PC-9 (cell line): ENCODE results near the gene PCDHGA2. TPM values are rescaled to one million over a fixed set of nuclear protein-coding genes. Genes with fewer than 3 reads are reported as not detected.

Experiments used
- BruUV-seq: library from RNA; stranded (reverse); fragments of 400-500 nt; replicated peaks from 2 replicates; lab custom pipeline; 2021; lab: Mats Ljungman, UMichigan
- CTCF ChIA-PET: fragments of 300-600 bp; sonication (Branson Sonifier 250); formaldehyde crosslinking; loops from one replicate; lab custom pipeline; 2022; ENCODE audit warnings: antibody characterized with exemption; lab: Charles Lee
- POLR2A ChIA-PET: fragments of 300-600 bp; sonication (Branson Sonifier 250); formaldehyde crosslinking; loops from one replicate; lab custom pipeline; 2022; ENCODE audit warnings: antibody characterized with exemption; ENCODE audit not compliant: unreplicated experiment; lab: Charles Lee
- DNase-seq, 2 experiments: peaks; one replicate each; pipeline versions ENCODE4 v3.0.0 to v3.0.0-alpha.2; 2015 to 2022; ENCODE audit warnings: mixed read lengths in 1 of 2
- H2AFZ ChIP-seq: fragments of 200-600 bp; sonication (generic); 2 replicates; pipeline ENCODE4 v1.8.1; 2017; ENCODE audit warnings: antibody characterized with exemption
- H3F3A ChIP-seq: fragments of 200-600 bp; sonication (generic); 2 replicates; pipeline ENCODE4 v1.8.1; 2017; ENCODE audit warnings: antibody characterized with exemption, mild to moderate bottlenecking, low read depth; ENCODE audit not compliant: insufficient read depth
- H3K27ac ChIP-seq: fragments of 200-600 bp; sonication (generic); 2 replicates; pipeline ENCODE4 v1.6.1; 2016; ENCODE audit warnings: mixed run types
- H3K27me3 ChIP-seq: fragments of 200-600 bp; sonication (generic); 2 replicates; pipeline ENCODE4 v1.6.1; 2016; ENCODE audit warnings: low read depth, mixed run types; ENCODE audit not compliant: insufficient read depth
- H3K36me3 ChIP-seq: fragments of 200-600 bp; sonication (generic); 2 replicates; pipeline ENCODE4 v1.6.1; 2016; ENCODE audit warnings: low read depth, mixed run types
- H3K4me1 ChIP-seq: fragments of 200-600 bp; sonication (generic); replicated peaks from 2 replicates; pipeline ENCODE4 v1.6.1; 2016; ENCODE audit warnings: mixed run types; ENCODE audit not compliant: insufficient read depth
- H3K4me2 ChIP-seq: fragments of 200-600 bp; sonication (generic); 2 replicates; pipeline ENCODE4 v1.6.1; 2017; ENCODE audit warnings: mixed run types
- H3K4me3 ChIP-seq: fragments of 200-600 bp; sonication (generic); 2 replicates; pipeline ENCODE4 v1.6.1; 2016; ENCODE audit warnings: mixed run types
- H3K79me2 ChIP-seq: fragments of 200-600 bp; sonication (generic); 2 replicates; pipeline ENCODE4 v1.6.1; 2017; ENCODE audit warnings: low read depth, mixed run types
- H3K9me2 ChIP-seq: fragments of 200-600 bp; sonication (generic); 2 replicates; pipeline ENCODE4 v1.8.1; 2017; ENCODE audit warnings: mild to moderate bottlenecking; ENCODE audit not compliant: insufficient read depth
- H3K9me3 ChIP-seq: fragments of 200-600 bp; sonication (generic); 2 replicates; pipeline ENCODE4 v1.8.1; 2016; ENCODE audit warnings: low read depth; ENCODE audit not compliant: insufficient read depth
- H4K20me1 ChIP-seq: fragments of 200-600 bp; sonication (generic); 2 replicates; pipeline ENCODE4 v1.8.1; 2017; ENCODE audit not compliant: insufficient read depth
- CTCF ChIP-seq: fragments of 200-600 bp; sonication (generic); conservative IDR thresholded peaks from 2 replicates; pipeline ENCODE4 v1.6.1; 2017; ENCODE audit warnings: mixed run types, antibody characterized with exemption, mild to moderate bottlenecking, moderate library complexity
- EZH2 ChIP-seq: fragments of 200-600 bp; sonication (generic); IDR thresholded peaks from 2 replicates; pipeline ENCODE4 v1.8.0; 2017; ENCODE audit warnings: antibody characterized with exemption, low read depth
- intact Hi-C: fragments of 100-400 bp; cut with micrococcal nuclease; formaldehyde crosslinking; loops from one replicate; pipeline ENCODE4 v1.10.0; 2022; ENCODE audit not compliant: unreplicated experiment
- total RNA-seq: library from RNA; stranded (reverse); gene quantifications from 2 replicates; pipeline ENCODE4 v1.2.3, GENCODE V29; 2021

PCDHGA2 gene
- total RNA-seq, 1 experiment from 2014 or later = 0.11 TPM

- no peak within 1 kb of the TSS for H3K27ac ChIP-seq
- DNase-seq = no peak
- H3K27me3 ChIP-seq = peaks cover 12% of the 10 kb centered on the region; the same call in 1 of the 2 replicates
- H3K79me2 ChIP-seq = no peaks in the 10 kb centered on the region
- H2AFZ ChIP-seq = no peak within 1 kb of the TSS
- H3K9me3 ChIP-seq = no peaks in the 10 kb centered on the region
- H3K4me2 ChIP-seq = no peak within 1 kb of the TSS
- ChIA-PET CTCF (no interaction called here), POLR2A (no interaction called here)
- intact Hi-C loops = no loop called here
- no peaks in the 10 kb centered on the region for H3K4me1 ChIP-seq
- H3K4me3 ChIP-seq = no peak within 1 kb of the TSS
- no peaks in the 10 kb centered on the region for H3K36me3 ChIP-seq
- H3F3A ChIP-seq = no peaks in the 10 kb centered on the region
- TF ChIP-seq EZH2 (no peak), CTCF (peak; percentile 46; the same call in 1 of the 2 replicates)
- no peaks in the 10 kb centered on the region for H4K20me1 ChIP-seq
- no TSS peak for BruUV-seq
- H3K9me2 ChIP-seq = no peaks in the 10 kb centered on the region
Observed at GRCh38 chr5:141392429-141393198, 54.1 kb downstream of the PCDHGA2 start, which contains the start of gene PCDHGA8. TSS of gene PCDHGA8 (plus strand) at chr5:141392633. CDS start at chr5:141392814, 181 bp downstream.

Other genes starting within 250 kb of the PCDHGA2 start
- 2.8 and 4.0 TPM in 2 replicates for gene PCDHB2, start 244.1 kb upstream of the PCDHGA2 start, total RNA-seq
- gene PCDHB3, start 238.3 kb upstream of the PCDHGA2 start, total RNA-seq = 0.17 and 0.55 TPM in 2 replicates
- gene PCDHB4, start 216.9 kb upstream of the PCDHGA2 start, total RNA-seq = 0.09 and 0.13 TPM in 2 replicates
- not detected in 2 replicates for gene PCDHB5, start 203.6 kb upstream of the PCDHGA2 start, total RNA-seq
- not detected in 2 replicates for gene PCDHB6, start 188.7 kb upstream of the PCDHGA2 start, total RNA-seq
- gene PCDHB7, start 166.1 kb upstream of the PCDHGA2 start, total RNA-seq = not detected in 2 replicates
- not detected in 2 replicates for gene PCDHB8, start 161.0 kb upstream of the PCDHGA2 start, total RNA-seq
- not detected in 2 replicates for gene PCDHB16, start 156.4 kb upstream of the PCDHGA2 start, total RNA-seq
- gene PCDHB9, start 151.6 kb upstream of the PCDHGA2 start, total RNA-seq = not detected in 2 replicates
- not detected in 2 replicates for gene PCDHB10, start 146.4 kb upstream of the PCDHGA2 start, total RNA-seq
- not detected in 2 replicates for gene PCDHB11, start 139.1 kb upstream of the PCDHGA2 start, total RNA-seq
- not detected in 2 replicates for gene PCDHB12, start 130.0 kb upstream of the PCDHGA2 start, total RNA-seq
- gene PCDHB13, start 124.8 kb upstream of the PCDHGA2 start, total RNA-seq = not detected in 2 replicates
- gene PCDHB14, start 115.4 kb upstream of the PCDHGA2 start, total RNA-seq = 0.07 TPM in 1 of 2 replicates, not detected in the other
- not detected in 2 replicates for gene PCDHB15, start 93.4 kb upstream of the PCDHGA2 start, total RNA-seq
- 0.33 and 0.55 TPM in 2 replicates for gene SLC25A2, start 34.7 kb upstream of the PCDHGA2 start, total RNA-seq
- gene TAF7, start 18.0 kb upstream of the PCDHGA2 start, total RNA-seq = 56.1 and 57.6 TPM in 2 replicates
- 0.07 TPM in 1 of 2 replicates, not detected in the other for gene PCDHGA1, start 8.2 kb upstream of the PCDHGA2 start, total RNA-seq
- gene PCDHGA3, start 5.1 kb downstream of the PCDHGA2 start, total RNA-seq = not detected in 2 replicates
- not detected in 2 replicates for gene PCDHGB1, start 11.3 kb downstream of the PCDHGA2 start, total RNA-seq
- gene PCDHGA4, start 16.3 kb downstream of the PCDHGA2 start, total RNA-seq = not detected in 2 replicates
- 0.28 and 0.33 TPM in 2 replicates for gene PCDHGB2, start 21.2 kb downstream of the PCDHGA2 start, total RNA-seq
- gene PCDHGA5, start 25.4 kb downstream of the PCDHGA2 start, total RNA-seq = 0.13 and 0.20 TPM in 2 replicates
- not detected in 2 replicates for gene PCDHGB3, start 31.5 kb downstream of the PCDHGA2 start, total RNA-seq
- 0.17 TPM in 1 of 2 replicates, not detected in the other for gene PCDHGA6, start 35.1 kb downstream of the PCDHGA2 start, total RNA-seq
- not detected in 2 replicates for gene PCDHGA7, start 44.0 kb downstream of the PCDHGA2 start, total RNA-seq
- gene PCDHGB4, start 48.9 kb downstream of the PCDHGA2 start, total RNA-seq = not detected in 2 replicates
- gene PCDHGA8, start 53.9 kb downstream of the PCDHGA2 start, total RNA-seq = not detected in 2 replicates
- gene PCDHGB5, start 59.2 kb downstream of the PCDHGA2 start, total RNA-seq = not detected in 2 replicates
- not detected in 2 replicates for gene PCDHGA9, start 64.0 kb downstream of the PCDHGA2 start, total RNA-seq
- not detected in 2 replicates for gene PCDHGB6, start 69.3 kb downstream of the PCDHGA2 start, total RNA-seq
- 0.13 and 0.15 TPM in 2 replicates for gene PCDHGA10, start 74.2 kb downstream of the PCDHGA2 start, total RNA-seq
- gene PCDHGB7, start 78.9 kb downstream of the PCDHGA2 start, total RNA-seq = 0.13 and 0.17 TPM in 2 replicates
- 0.18 and 0.22 TPM in 2 replicates for gene PCDHGA11, start 82.3 kb downstream of the PCDHGA2 start, total RNA-seq
- gene PCDHGA12, start 91.7 kb downstream of the PCDHGA2 start, total RNA-seq = not detected in 2 replicates
- 0.50 and 0.53 TPM in 2 replicates for gene PCDHGC3, start 137.2 kb downstream of the PCDHGA2 start, total RNA-seq
- not detected in 2 replicates for gene PCDHGC4, start 146.3 kb downstream of the PCDHGA2 start, total RNA-seq
- not detected in 2 replicates for gene PCDHGC5, start 150.3 kb downstream of the PCDHGA2 start, total RNA-seq